Activated CD4-positive, alpha-beta T cell treated with anti-CD3 and anti-CD28 coated beads for 24 hours (primary cell): Measurements from ENCODE around the gene ZNF865.
A peak's percentile ranks its signal among the peaks of the same experiment; 100 is the strongest.
"Not testable (repeated sequence)": the region's sequence is repeated elsewhere in the genome, so short reads cannot be mapped to it uniquely, and the experiment has no call there.

ENCODE experiments used
- DNase-seq, 2 donors: peaks; one replicate each; pipeline ENCODE4 v3.0.0-alpha.2; 2020; ENCODE audit warnings: low read depth in 2 of 2

Gene ZNF865

GRCh38 chr19:55605637-55606470, at the start of gene ZNF865:
ZNF865 (plus strand) TSS chr19:55605647; CDS start chr19:55613619, 7,972 bp downstream.
- peak; percentile 52 to 62 for DNase-seq

DNA sequence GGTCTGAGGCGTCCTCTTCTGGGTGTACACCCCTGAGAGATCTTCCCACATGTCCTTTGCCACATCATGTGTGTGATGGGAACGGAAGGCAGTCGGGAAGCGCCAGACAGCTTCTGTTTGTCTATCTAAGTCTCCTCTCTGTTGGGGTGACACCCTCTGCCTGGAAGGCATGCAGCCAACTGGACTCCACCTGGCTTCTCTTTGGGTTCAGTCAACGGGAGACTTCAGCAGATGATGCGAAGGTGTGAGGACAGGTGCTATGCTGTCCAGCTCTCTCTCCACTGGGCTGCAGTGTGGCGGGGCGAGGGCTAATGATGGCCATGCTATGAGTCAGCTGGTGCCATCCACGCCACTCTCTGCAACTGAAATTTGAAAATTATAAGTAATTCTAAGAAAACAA, 45.8 kb upstream of the ZNF865 start:
- DNase-seq, result no peak

GRCh38 chr19:55563261-55563690, 42.2 kb upstream of the ZNF865 start:
- no peak for DNase-seq

GRCh38 chr19:55566823-55567222, 38.6 kb upstream of the ZNF865 start:
- DNase-seq, result no peak

- no peak for DNase-seq
Observed at GRCh38 chr19:55567708-55568328, 37.6 kb upstream of the ZNF865 start.

GRCh38 chr19:55569477-55569876, 36.0 kb upstream of the ZNF865 start:
- not testable (repeated sequence) for DNase-seq

GRCh38 chr19:55573929-55574328, 31.5 kb upstream of the ZNF865 start:
- DNase-seq, result not testable (repeated sequence)

DNA sequence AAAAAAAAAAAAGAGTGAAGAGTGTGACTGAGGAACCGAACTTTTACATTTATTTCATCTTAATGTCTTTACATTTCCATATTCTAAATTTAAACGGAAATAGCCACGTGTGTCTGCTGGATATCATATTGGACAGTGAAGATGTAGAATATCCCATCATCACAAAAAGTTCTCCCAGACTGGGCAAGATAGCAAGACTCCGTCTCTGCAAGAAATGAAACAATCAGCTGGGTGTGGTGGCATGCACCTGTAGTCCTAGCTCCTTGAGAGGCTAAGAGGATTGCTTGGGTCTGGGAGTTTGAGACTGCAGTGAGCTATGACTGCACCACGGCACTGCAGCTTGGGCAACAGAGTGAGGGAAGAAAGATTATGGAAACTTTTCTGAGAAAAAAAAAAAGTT, 28.7 kb upstream of the ZNF865 start:
- DNase-seq, result no peak

DNA sequence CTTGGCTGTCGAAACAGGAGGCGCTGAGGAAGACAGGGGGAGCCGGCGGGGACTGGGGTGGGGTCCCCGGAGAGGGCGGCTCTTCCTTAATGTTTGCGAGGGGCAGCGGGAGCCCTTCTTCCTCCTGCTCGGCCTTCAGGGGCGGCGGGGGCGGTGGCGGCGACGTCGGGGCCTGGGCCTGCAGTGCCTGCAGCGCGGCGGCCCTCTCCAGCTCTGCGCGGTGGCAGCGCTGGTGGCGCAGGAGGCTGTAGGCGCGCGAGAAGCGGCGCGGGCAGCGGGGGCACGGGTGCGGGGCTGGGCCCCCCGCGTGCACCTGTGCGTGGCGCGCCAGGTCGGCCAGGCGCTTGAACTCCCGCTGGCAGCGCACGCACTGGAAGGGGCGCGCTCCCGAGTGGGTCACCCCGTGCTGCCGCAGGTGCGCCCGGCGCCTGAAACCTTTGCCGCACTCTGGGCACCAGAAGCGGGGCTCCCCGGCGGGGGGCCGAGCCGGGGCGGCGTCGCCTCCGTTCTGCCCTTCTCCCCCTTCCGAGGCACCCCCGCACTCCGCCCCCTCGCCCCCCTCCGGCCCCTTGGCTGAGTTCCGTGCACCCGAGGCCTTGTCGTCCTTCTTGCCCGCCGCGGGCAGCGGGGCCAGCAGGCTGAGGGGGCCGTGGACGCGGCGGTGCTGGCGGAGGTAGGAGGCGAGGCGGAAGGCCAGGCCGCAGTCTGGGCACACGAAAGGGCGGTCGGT, 27.3 kb upstream of the ZNF865 start:
- no peak for DNase-seq

- no peak for DNase-seq
Observed at GRCh38 chr19:55578761-55579747, 26.4 kb upstream of the ZNF865 start.

DNA sequence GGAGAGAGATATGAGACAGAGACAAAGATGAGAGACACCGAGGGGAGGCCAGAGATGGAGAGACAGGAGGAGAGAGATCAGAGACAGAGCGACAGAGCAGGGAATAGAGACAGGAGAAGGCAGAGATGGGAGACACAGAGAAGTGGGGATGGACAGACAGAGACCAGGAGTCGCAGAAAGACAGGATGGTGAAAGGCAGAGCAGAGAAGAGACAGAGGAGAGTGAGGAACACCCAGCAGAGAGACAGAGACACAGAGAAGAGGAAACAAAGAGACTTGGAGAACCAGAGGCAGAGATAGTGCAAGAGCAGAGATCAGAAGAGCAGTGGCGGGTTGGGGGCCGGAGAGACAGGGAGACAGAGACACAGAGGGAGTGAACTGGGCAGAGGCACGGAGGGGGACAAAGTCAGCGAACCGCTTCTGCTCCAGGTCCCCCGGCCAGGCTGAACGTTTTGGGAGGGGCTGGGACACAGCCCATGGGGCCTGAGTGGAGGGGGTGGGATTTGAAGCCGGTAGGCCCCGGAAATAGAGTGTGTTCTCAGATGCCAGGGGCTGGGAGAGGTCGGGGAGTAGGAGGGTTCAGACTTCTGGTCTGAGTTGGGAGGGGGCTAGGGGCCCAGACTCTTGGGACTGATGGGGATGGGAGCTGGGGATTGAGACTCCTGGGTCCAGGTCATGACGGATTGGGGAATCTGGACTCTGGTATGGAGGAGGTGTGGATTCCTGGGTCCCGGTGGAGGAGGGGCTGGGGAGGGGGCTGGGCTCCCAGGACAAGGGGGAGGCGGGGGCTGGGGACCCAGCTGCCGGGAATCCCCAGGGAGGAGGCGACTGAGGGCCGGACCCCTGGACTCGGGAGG, 25.5 kb upstream of the ZNF865 start:
- no peak for DNase-seq

DNA sequence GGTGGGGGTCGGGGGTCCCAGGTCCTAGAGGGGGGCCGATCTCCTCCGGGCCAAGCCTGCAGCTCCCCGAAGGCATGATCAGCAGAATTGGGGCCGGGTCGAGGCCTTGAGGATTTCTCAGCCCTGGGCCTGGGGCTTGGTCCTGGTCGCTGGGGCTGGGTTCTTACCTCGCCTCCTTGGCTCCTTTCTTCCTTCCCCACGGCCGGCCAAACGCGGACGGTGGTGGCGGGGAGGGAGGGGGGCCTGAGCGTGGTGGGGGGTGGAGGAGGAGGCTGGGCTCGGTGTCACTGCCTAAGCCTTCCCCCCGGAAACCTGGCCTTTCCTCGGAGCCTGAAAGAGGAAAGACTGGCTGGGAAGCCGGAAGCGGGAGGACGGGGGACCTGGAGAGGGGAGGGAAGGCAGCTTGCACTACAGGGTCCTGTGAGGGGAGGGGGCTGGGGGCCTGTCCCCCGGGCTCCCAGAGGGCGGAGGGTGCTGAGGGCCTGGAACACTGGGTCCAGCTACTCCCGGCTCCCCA, 24.8 kb upstream of the ZNF865 start, which contains the start of gene ZNF579:
Gene ZNF579 (minus strand): TSS at position 221 of the 517 bp plus-strand sequence. CDS start 1,209 bp downstream, outside the sequence.
- DNase-seq, result peak; percentile 75 to 77

- no peak for DNase-seq
Observed at GRCh38 chr19:55581145-55581822, 24.2 kb upstream of the ZNF865 start.

DNA sequence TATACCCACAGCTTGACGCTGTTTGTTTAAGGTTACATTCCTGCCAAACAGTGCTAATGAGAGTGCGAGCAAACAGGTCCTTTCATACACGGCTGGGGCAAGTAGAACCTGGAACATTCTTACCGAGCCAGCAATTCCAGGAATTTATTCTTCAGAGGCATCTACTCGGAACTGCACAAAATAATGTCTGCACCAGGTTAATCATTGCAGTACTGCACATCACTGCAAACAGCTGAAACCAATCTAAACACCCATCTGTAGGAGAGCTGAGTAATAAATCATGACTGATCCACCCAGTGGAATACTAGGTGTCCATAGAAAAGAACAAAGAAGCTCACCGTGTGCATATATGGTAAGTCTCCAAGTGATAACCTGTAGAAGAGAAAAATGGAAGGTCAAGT, 23.6 kb upstream of the ZNF865 start:
- DNase-seq, result no peak

- DNase-seq, result not testable (repeated sequence)
Observed at GRCh38 chr19:55582284-55582683, 23.2 kb upstream of the ZNF865 start.

- not testable (repeated sequence) for DNase-seq
Observed at GRCh38 chr19:55583897-55584296, 21.6 kb upstream of the ZNF865 start.

- no peak for DNase-seq
Observed at GRCh38 chr19:55584871-55585270, 20.6 kb upstream of the ZNF865 start.

DNA sequence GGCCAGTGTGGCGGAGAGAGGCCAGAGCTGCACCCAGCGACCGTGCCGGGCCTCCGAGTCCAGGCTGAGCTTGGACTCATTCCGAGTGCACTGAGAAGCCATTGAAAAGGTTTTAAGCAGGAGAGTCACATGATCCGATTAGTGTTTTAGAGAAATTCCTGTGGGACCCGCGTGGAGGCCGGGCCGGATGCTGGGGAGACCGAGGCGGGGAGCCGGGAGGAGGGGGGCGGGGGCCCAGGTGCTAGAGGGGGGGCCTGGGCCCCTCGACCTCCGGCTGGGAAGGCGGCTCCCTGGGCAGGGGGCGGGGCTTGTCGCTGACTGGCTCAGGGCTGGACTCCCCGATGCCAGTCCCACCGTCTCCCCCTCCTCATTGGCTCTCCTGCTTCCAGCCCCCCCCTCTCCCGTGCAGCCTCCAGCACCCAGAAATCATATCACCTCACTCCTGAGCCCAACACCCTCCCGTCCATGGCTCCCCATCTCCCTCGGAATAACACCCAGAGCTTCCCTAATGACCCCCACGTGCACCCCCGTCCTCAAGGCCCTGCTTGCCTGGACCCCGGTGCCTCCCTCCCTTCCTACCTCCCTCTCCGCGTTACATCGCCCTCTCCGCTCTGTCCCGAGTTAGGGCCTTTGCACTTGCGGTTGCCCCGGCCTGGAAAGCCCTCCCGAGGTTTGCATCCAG, 19.6 kb upstream of the ZNF865 start:
- peak; percentile 47 to 54 for DNase-seq
